ENCODE results near the gene SEC14L6.
"Not testable (repeated sequence)": the region's sequence is repeated elsewhere in the genome, so short reads cannot be mapped to it uniquely, and the experiment has no call there.

The SEC14L6 gene

GRCh38 chr22:30567277-30567676, 20.7 kb upstream of the SEC14L6 start:
- H3K9me3 ChIP-seq (ENCODE audit: control insufficient read depth in 2 of 2, low read length in 2 of 2); H3K27me3 ChIP-seq (ENCODE audit: control insufficient read depth in 2 of 2, insufficient read depth in 2 of 2, low read length in 2 of 2); H3K4me3 ChIP-seq (ENCODE audit: low read length in 2 of 2); H3K9ac ChIP-seq (ENCODE audit: low read depth in 1 of 2, low read length in 2 of 2); H3K27ac ChIP-seq (ENCODE audit: low read depth in 2 of 2, low read length in 2 of 2); H3K36me3 ChIP-seq (ENCODE audit: control insufficient read depth in 2 of 2, insufficient read depth in 2 of 2, low read length in 2 of 2): not testable (repeated sequence)
- H3K4me1 ChIP-seq (ENCODE audit: control insufficient read depth in 2 of 2, insufficient read depth in 2 of 2, low read length in 2 of 2), result peaks cover 7 to 19% of the 10 kb centered on the region in 2 donors

GRCh38 chr22:30566125-30566524, 19.6 kb upstream of the SEC14L6 start:
- Histone ChIP-seq H3K9ac (ENCODE audit: low read depth in 1 of 2, low read length in 2 of 2) (peak overlapping the region in 1 of 2 donors; percentile 39), H3K27me3 (ENCODE audit: control insufficient read depth in 2 of 2, insufficient read depth in 2 of 2, low read length in 2 of 2) (no peaks in the 10 kb centered on the region), H3K4me3 (ENCODE audit: low read length in 2 of 2) (no peak overlapping the region), H3K9me3 (ENCODE audit: control insufficient read depth in 2 of 2, low read length in 2 of 2) (no peaks in the 10 kb centered on the region), H3K36me3 (ENCODE audit: control insufficient read depth in 2 of 2, insufficient read depth in 2 of 2, low read length in 2 of 2) (no peaks in the 10 kb centered on the region), H3K4me1 (ENCODE audit: control insufficient read depth in 2 of 2, insufficient read depth in 2 of 2, low read length in 2 of 2) (peaks cover 7 to 18% of the 10 kb centered on the region in 2 donors), H3K27ac (ENCODE audit: low read depth in 2 of 2, low read length in 2 of 2) (peak overlapping the region; percentile 32 to 59)

- Histone ChIP-seq H3K36me3 (ENCODE audit: control insufficient read depth in 2 of 2, insufficient read depth in 2 of 2, low read length in 2 of 2) (no peaks in the 10 kb centered on the region), H3K9ac (ENCODE audit: low read depth in 1 of 2, low read length in 2 of 2) (no peak overlapping the region), H3K4me1 (ENCODE audit: control insufficient read depth in 2 of 2, insufficient read depth in 2 of 2, low read length in 2 of 2) (peaks cover 7 to 18% of the 10 kb centered on the region in 2 donors), H3K4me3 (ENCODE audit: low read length in 2 of 2) (no peak overlapping the region), H3K9me3 (ENCODE audit: control insufficient read depth in 2 of 2, low read length in 2 of 2) (no peaks in the 10 kb centered on the region), H3K27ac (ENCODE audit: low read depth in 2 of 2, low read length in 2 of 2) (no peak overlapping the region), H3K27me3 (ENCODE audit: control insufficient read depth in 2 of 2, insufficient read depth in 2 of 2, low read length in 2 of 2) (no peaks in the 10 kb centered on the region)
These were observed 18.8 kb upstream of the SEC14L6 start for GRCh38 chr22:30565341-30565740.

- Histone ChIP-seq H3K9me3 (ENCODE audit: control insufficient read depth in 2 of 2, low read length in 2 of 2) (no peaks in the 10 kb centered on the region), H3K27ac (ENCODE audit: low read depth in 2 of 2, low read length in 2 of 2) (no peak overlapping the region), H3K27me3 (ENCODE audit: control insufficient read depth in 2 of 2, insufficient read depth in 2 of 2, low read length in 2 of 2) (no peaks in the 10 kb centered on the region), H3K9ac (ENCODE audit: low read depth in 1 of 2, low read length in 2 of 2) (no peak overlapping the region), H3K36me3 (ENCODE audit: control insufficient read depth in 2 of 2, insufficient read depth in 2 of 2, low read length in 2 of 2) (no peaks in the 10 kb centered on the region), H3K4me3 (ENCODE audit: low read length in 2 of 2) (no peak overlapping the region), H3K4me1 (ENCODE audit: control insufficient read depth in 2 of 2, insufficient read depth in 2 of 2, low read length in 2 of 2) (peaks cover 7 to 18% of the 10 kb centered on the region in 2 donors)
These were observed 18.2 kb upstream of the SEC14L6 start for GRCh38 chr22:30564761-30565119.

- Histone ChIP-seq H3K4me1 (ENCODE audit: control insufficient read depth in 2 of 2, insufficient read depth in 2 of 2, low read length in 2 of 2) (peaks cover 7 to 18% of the 10 kb centered on the region in 2 donors), H3K9me3 (ENCODE audit: control insufficient read depth in 2 of 2, low read length in 2 of 2) (no peaks in the 10 kb centered on the region), H3K9ac (ENCODE audit: low read depth in 1 of 2, low read length in 2 of 2) (no peak overlapping the region), H3K27ac (ENCODE audit: low read depth in 2 of 2, low read length in 2 of 2) (no peak overlapping the region), H3K4me3 (ENCODE audit: low read length in 2 of 2) (no peak overlapping the region), H3K27me3 (ENCODE audit: control insufficient read depth in 2 of 2, insufficient read depth in 2 of 2, low read length in 2 of 2) (no peaks in the 10 kb centered on the region), H3K36me3 (ENCODE audit: control insufficient read depth in 2 of 2, insufficient read depth in 2 of 2, low read length in 2 of 2) (no peaks in the 10 kb centered on the region)
These were observed 17.7 kb upstream of the SEC14L6 start for GRCh38 chr22:30564045-30564760.

GRCh38 chr22:30562366-30562765, 15.8 kb upstream of the SEC14L6 start:
- H3K9me3 ChIP-seq (ENCODE audit: control insufficient read depth in 2 of 2, low read length in 2 of 2), result no peaks in the 10 kb centered on the region
- peaks cover 7 to 13% of the 10 kb centered on the region in 2 donors for H3K4me1 ChIP-seq (ENCODE audit: control insufficient read depth in 2 of 2, insufficient read depth in 2 of 2, low read length in 2 of 2)
- no peak overlapping the region for H3K27ac ChIP-seq (ENCODE audit: low read depth in 2 of 2, low read length in 2 of 2)
- no peak overlapping the region for H3K9ac ChIP-seq (ENCODE audit: low read depth in 1 of 2, low read length in 2 of 2)
- no peaks in the 10 kb centered on the region for H3K36me3 ChIP-seq (ENCODE audit: control insufficient read depth in 2 of 2, insufficient read depth in 2 of 2, low read length in 2 of 2)
- H3K4me3 ChIP-seq (ENCODE audit: low read length in 2 of 2), result no peak overlapping the region
- H3K27me3 ChIP-seq (ENCODE audit: control insufficient read depth in 2 of 2, insufficient read depth in 2 of 2, low read length in 2 of 2), result no peaks in the 10 kb centered on the region

GRCh38 chr22:30561402-30562189, 15.1 kb upstream of the SEC14L6 start:
- no peak overlapping the region for H3K4me3 ChIP-seq (ENCODE audit: low read length in 2 of 2)
- no peak overlapping the region for H3K9ac ChIP-seq (ENCODE audit: low read depth in 1 of 2, low read length in 2 of 2)
- H3K4me1 ChIP-seq (ENCODE audit: control insufficient read depth in 2 of 2, insufficient read depth in 2 of 2, low read length in 2 of 2), result peaks cover 7 to 13% of the 10 kb centered on the region in 2 donors
- no peaks in the 10 kb centered on the region for H3K36me3 ChIP-seq (ENCODE audit: control insufficient read depth in 2 of 2, insufficient read depth in 2 of 2, low read length in 2 of 2)
- no peaks in the 10 kb centered on the region for H3K9me3 ChIP-seq (ENCODE audit: control insufficient read depth in 2 of 2, low read length in 2 of 2)
- no peak overlapping the region for H3K27ac ChIP-seq (ENCODE audit: low read depth in 2 of 2, low read length in 2 of 2)
- no peaks in the 10 kb centered on the region for H3K27me3 ChIP-seq (ENCODE audit: control insufficient read depth in 2 of 2, insufficient read depth in 2 of 2, low read length in 2 of 2)

- H3K4me1 ChIP-seq (ENCODE audit: control insufficient read depth in 2 of 2, insufficient read depth in 2 of 2, low read length in 2 of 2); H3K4me3 ChIP-seq (ENCODE audit: low read length in 2 of 2); H3K9me3 ChIP-seq (ENCODE audit: control insufficient read depth in 2 of 2, low read length in 2 of 2); H3K36me3 ChIP-seq (ENCODE audit: control insufficient read depth in 2 of 2, insufficient read depth in 2 of 2, low read length in 2 of 2); H3K27ac ChIP-seq (ENCODE audit: low read depth in 2 of 2, low read length in 2 of 2); H3K9ac ChIP-seq (ENCODE audit: low read depth in 1 of 2, low read length in 2 of 2); H3K27me3 ChIP-seq (ENCODE audit: control insufficient read depth in 2 of 2, insufficient read depth in 2 of 2, low read length in 2 of 2): not testable (repeated sequence)
These were observed 14.2 kb upstream of the SEC14L6 start for GRCh38 chr22:30560643-30561202.

GRCh38 chr22:30559889-30560288, 13.3 kb upstream of the SEC14L6 start:
- Histone ChIP-seq H3K27ac (ENCODE audit: low read depth in 2 of 2, low read length in 2 of 2) (no peak overlapping the region), H3K4me1 (ENCODE audit: control insufficient read depth in 2 of 2, insufficient read depth in 2 of 2, low read length in 2 of 2) (peaks cover 0 to under 1% of the 10 kb centered on the region in 2 donors), H3K36me3 (ENCODE audit: control insufficient read depth in 2 of 2, insufficient read depth in 2 of 2, low read length in 2 of 2) (peaks cover 4 to 6% of the 10 kb centered on the region in 2 donors), H3K9ac (ENCODE audit: low read depth in 1 of 2, low read length in 2 of 2) (no peak overlapping the region), H3K4me3 (ENCODE audit: low read length in 2 of 2) (no peak overlapping the region), H3K9me3 (ENCODE audit: control insufficient read depth in 2 of 2, low read length in 2 of 2) (no peaks in the 10 kb centered on the region), H3K27me3 (ENCODE audit: control insufficient read depth in 2 of 2, insufficient read depth in 2 of 2, low read length in 2 of 2) (no peaks in the 10 kb centered on the region)

- Histone ChIP-seq H3K27me3 (ENCODE audit: control insufficient read depth in 2 of 2, insufficient read depth in 2 of 2, low read length in 2 of 2) (no peaks in the 10 kb centered on the region), H3K36me3 (ENCODE audit: control insufficient read depth in 2 of 2, insufficient read depth in 2 of 2, low read length in 2 of 2) (peaks cover 5 to 8% of the 10 kb centered on the region in 2 donors), H3K4me1 (ENCODE audit: control insufficient read depth in 2 of 2, insufficient read depth in 2 of 2, low read length in 2 of 2) (no peaks in the 10 kb centered on the region), H3K9me3 (ENCODE audit: control insufficient read depth in 2 of 2, low read length in 2 of 2) (no peaks in the 10 kb centered on the region), H3K9ac (ENCODE audit: low read depth in 1 of 2, low read length in 2 of 2) (no peak overlapping the region), H3K27ac (ENCODE audit: low read depth in 2 of 2, low read length in 2 of 2) (no peak overlapping the region), H3K4me3 (ENCODE audit: low read length in 2 of 2) (no peak overlapping the region)
These were observed 10.7 kb upstream of the SEC14L6 start for GRCh38 chr22:30557243-30557642.
